ENCODE results near the gene MTTP. TPM values are rescaled to one million over a fixed set of nuclear protein-coding genes. Genes with fewer than 3 reads are reported as not detected.

MTTP gene
- total RNA-seq, 4 donors from 2014 or later: 0.14 TPM; not detected in 3

DNA sequence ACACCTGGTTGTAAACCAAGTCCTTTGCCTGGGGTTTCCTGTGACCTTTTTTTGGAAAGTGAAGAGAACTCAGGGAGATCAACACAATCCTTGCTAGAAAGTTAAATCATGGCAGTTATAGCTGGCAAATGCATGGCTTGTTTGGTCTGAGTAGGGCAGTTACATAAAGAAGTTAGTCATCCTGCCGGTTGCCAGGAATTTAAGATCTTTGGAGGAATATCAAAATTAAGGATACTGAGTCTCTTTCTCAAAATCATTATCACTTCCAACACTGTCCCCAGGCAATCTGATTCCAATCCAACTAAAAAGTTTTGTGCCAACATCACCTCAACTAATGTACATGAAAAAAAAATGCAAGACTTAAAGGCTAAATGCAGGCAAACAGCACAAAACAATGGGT, 42.8 kb downstream of the MTTP start:
- Histone ChIP-seq H3K9me3 (no peaks in the 10 kb centered on the region), H3K36me3 (no peaks in the 10 kb centered on the region), H3K4me3 (no peak overlapping the region), H3K4me1 (no peaks in the 10 kb centered on the region), H3K27ac (no peak overlapping the region), H3K27me3 (no peaks in the 10 kb centered on the region)
- no peak for DNase-seq
- TF ChIP-seq POLR2A (IDR thresholded peaks at IDR 0.05): no peak
- intact Hi-C loops (cut with DNase I; ENCODE audit: low total_unique reads): no loop called here

DNA sequence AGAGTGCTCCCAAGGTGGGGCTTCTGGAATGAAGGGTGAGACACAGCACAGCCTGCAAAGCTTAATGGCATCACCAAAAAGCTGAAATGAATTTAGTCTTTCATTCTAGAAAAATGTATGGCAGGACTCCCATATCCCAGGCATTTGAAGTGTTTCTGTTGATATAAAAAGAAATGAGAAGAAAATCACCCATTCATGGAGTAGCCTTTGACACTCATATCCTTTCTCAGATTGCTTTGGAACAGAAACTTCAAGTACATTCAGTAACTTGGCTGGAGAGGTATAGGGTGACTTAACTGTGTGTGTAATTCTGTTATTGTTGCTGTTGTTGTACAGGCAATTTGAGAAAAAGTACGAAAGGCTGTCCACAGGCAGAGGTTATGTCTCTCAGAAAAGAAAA, 47.7 kb downstream of the MTTP start:
- no peak for DNase-seq
- intact Hi-C loops (cut with DNase I; ENCODE audit: low total_unique reads): no loop called here
- Histone ChIP-seq H3K9me3 (no peaks in the 10 kb centered on the region), H3K4me3 (no peak overlapping the region), H3K36me3 (no peaks in the 10 kb centered on the region), H3K4me1 (no peaks in the 10 kb centered on the region), H3K27me3 (no peaks in the 10 kb centered on the region), H3K27ac (no peak overlapping the region)
- TF ChIP-seq, protein P1, sequence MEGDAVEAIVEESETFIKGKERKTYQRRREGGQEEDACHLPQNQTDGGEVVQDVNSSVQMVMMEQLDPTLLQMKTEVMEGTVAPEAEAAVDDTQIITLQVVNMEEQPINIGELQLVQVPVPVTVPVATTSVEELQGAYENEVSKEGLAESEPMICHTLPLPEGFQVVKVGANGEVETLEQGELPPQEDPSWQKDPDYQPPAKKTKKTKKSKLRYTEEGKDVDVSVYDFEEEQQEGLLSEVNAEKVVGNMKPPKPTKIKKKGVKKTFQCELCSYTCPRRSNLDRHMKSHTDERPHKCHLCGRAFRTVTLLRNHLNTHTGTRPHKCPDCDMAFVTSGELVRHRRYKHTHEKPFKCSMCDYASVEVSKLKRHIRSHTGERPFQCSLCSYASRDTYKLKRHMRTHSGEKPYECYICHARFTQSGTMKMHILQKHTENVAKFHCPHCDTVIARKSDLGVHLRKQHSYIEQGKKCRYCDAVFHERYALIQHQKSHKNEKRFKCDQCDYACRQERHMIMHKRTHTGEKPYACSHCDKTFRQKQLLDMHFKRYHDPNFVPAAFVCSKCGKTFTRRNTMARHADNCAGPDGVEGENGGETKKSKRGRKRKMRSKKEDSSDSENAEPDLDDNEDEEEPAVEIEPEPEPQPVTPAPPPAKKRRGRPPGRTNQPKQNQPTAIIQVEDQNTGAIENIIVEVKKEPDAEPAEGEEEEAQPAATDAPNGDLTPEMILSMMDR (IDR thresholded peaks at IDR 0.05): no peak
- no peak for TF ChIP-seq POLR2A (IDR thresholded peaks at IDR 0.05)

DNA sequence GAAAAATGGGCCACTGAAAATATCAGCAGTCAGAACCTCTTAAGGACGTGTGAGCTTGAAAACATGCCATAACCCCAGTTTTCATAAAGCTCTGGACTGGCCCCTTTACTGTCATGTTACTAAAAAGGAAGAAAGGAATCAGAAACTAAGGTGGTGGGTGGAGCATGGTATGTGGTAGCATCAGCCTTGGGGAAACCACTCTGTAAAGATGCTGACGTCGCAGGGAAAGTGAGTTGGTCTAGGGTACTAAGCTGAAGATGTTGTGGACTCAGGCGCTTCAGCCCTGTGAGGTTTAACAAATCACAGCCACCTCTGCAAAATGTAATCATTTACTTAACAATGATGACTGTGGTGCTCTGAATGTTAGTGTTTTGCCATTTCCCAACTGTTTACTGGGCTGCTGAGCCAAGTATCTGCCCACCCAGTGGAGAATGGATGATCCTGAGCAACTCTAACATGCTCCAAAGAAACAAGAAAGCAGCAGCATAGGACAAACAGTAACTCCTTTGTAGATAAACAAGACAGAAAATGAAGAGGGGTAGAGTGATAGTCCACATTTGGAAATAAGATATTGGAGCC, 49.6 kb downstream of the MTTP start:
- H3K36me3 ChIP-seq: no peaks in the 10 kb centered on the region
- no peak overlapping the region for H3K4me3 ChIP-seq
- TF ChIP-seq POLR2A (IDR thresholded peaks at IDR 0.05): no peak
- TF ChIP-seq, protein P1 (IDR thresholded peaks at IDR 0.05): no peak
- intact Hi-C loops (cut with DNase I; ENCODE audit: low total_unique reads): no loop called here
- DNase-seq: no peak
- no peaks in the 10 kb centered on the region for H3K4me1 ChIP-seq
- no peaks in the 10 kb centered on the region for H3K9me3 ChIP-seq
- no peak overlapping the region for H3K27ac ChIP-seq
- no peaks in the 10 kb centered on the region for H3K27me3 ChIP-seq

DNA sequence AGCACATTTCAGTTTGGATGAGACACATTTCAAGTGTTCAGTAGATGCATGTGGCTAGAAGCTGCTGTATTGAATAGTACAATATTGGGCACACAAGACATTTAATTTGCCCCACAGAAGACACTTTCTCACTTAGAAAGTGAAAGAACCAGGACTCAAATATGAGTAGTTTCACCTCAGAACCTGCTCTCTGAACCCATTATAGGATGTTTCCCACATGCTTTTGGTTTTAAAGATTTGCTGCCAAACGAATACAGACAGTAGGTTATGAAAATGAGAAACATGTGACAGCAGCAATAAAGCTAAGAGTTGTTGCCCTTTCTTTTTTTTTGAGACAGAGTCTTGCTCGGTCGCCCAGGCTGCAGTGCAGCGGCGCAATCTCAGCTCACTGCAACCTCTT, 50.7 kb downstream of the MTTP start:
- no peak for DNase-seq
- H3K9me3 ChIP-seq: no peaks in the 10 kb centered on the region
- H3K4me1 ChIP-seq: no peaks in the 10 kb centered on the region
- intact Hi-C loops (cut with DNase I; ENCODE audit: low total_unique reads): no loop called here
- H3K27me3 ChIP-seq: no peaks in the 10 kb centered on the region
- H3K27ac ChIP-seq: no peak overlapping the region
- H3K36me3 ChIP-seq: no peaks in the 10 kb centered on the region
- no peak overlapping the region for H3K4me3 ChIP-seq
- no peak for TF ChIP-seq POLR2A (IDR thresholded peaks at IDR 0.05)
- TF ChIP-seq, protein P1 (IDR thresholded peaks at IDR 0.05): no peak

DNA sequence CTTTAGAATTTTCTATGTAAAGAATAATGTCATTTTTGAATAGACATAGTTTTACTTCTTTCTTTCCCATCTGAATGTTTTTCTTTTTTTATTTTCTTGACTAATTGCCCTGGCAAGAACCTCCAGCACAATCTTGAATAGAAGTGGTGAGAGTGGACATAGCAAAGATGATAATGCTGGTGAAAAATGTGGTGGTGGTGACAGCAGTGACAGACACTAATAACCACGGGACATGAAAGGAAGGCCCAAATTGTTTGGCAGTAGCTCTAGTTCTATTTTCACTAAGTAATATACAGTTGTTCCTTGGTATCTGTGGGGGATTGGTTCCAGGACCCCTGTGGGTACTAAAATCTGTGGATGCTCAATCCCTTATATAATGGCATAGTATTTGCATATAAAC, 53.4 kb downstream of the MTTP start:
- no peaks in the 10 kb centered on the region for H3K27me3 ChIP-seq
- intact Hi-C loops (cut with DNase I; ENCODE audit: low total_unique reads): no loop called here
- no peak overlapping the region for H3K27ac ChIP-seq
- no peak for DNase-seq
- TF ChIP-seq POLR2A (IDR thresholded peaks at IDR 0.05): no peak
- H3K36me3 ChIP-seq: no peaks in the 10 kb centered on the region
- H3K4me3 ChIP-seq: no peak overlapping the region
- H3K9me3 ChIP-seq: no peaks in the 10 kb centered on the region
- H3K4me1 ChIP-seq: no peaks in the 10 kb centered on the region

DNA sequence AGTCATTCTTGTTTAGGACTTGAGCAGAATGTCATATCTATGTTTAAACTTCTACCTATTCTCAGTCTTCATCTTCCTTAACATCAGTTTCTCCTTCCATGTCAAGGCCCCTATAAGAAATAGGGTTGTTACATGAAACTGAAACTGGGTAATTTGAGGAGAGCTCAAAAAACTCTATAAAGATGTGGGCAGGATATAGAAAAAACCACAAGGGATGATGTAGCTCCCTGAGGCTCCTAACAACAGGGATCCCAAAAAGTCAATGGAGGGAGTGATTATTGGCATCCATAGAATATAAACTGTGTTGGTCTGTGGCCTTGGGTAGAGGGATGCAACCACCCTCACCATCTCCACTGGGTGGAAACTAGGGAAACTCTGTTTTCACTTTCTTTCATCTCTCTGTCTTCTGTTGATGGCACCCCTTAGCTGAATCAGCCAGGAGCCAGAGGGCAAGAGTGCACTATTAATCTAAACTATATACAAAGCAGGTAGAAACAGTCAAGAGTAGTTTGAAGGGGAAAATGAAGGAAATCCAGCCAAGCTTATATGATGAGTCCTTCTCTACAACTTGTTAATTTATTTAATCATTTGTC, 55.4 kb downstream of the MTTP start:
- no peak overlapping the region for H3K27ac ChIP-seq
- H3K4me3 ChIP-seq: no peak overlapping the region
- no peaks in the 10 kb centered on the region for H3K36me3 ChIP-seq
- intact Hi-C loops (cut with DNase I; ENCODE audit: low total_unique reads): no loop called here
- DNase-seq: no peak
- no peaks in the 10 kb centered on the region for H3K9me3 ChIP-seq
- H3K4me1 ChIP-seq: no peaks in the 10 kb centered on the region
- TF ChIP-seq POLR2A (IDR thresholded peaks at IDR 0.05): no peak
- TF ChIP-seq, protein P1 (IDR thresholded peaks at IDR 0.05): no peak
- no peaks in the 10 kb centered on the region for H3K27me3 ChIP-seq

Data from uterus (tissue), 4 donors.